Upper lobe of left lung (tissue), 6 donors: ENCODE measurements around the gene KCNK6. TPM values are rescaled to one million over a fixed set of nuclear protein-coding genes. Genes with fewer than 3 reads are reported as not detected.
A peak's percentile ranks its signal among the peaks of the same experiment; 100 is the strongest.

ENCODE experiments used
- ATAC-seq, 2 donors: fragments of 200-7000 bp; cut with Tn5 transposase; one replicate each; pipeline ENCODE4 v1.9.1; 2022; ENCODE audit warnings: mild to moderate bottlenecking in 2 of 2, moderate library complexity in 2 of 2; ENCODE audit not compliant: low FRiP score in 2 of 2
- DNase-seq, 2 donors: peaks; one replicate each; pipeline ENCODE4 v3.0.0-alpha.2; 2019 to 2020
- H3K27ac ChIP-seq, 4 donors: fragments of 200-600 bp; sonication (generic); one replicate each; pipeline ENCODE4 v1.5.1; 2016 to 2019
- H3K27me3 ChIP-seq, 4 donors: fragments of 200-600 bp; sonication (generic); one replicate each; pipeline ENCODE4 v1.5.1; 2017 to 2019
- H3K36me3 ChIP-seq, 4 donors: fragments of 200-600 bp; sonication (generic); one replicate each; pipeline ENCODE4 v1.5.1; 2016 to 2019
- H3K4me1 ChIP-seq, 4 donors: fragments of 200-600 bp; sonication (generic); one replicate each; pipeline ENCODE4 v1.5.1; 2018 to 2019
- H3K4me3 ChIP-seq, 4 donors: fragments of 200-600 bp; sonication (generic); one replicate each; pipeline ENCODE4 v1.5.1; 2017 to 2019; ENCODE audit warnings: mild to moderate bottlenecking in 2 of 4, moderate library complexity in 1 of 4
- H3K9me3 ChIP-seq, 4 donors: fragments of 200-600 bp; sonication (generic); one replicate each; pipeline ENCODE4 v1.5.1; 2018 to 2019
- EP300 ChIP-seq, 4 donors: sonication (generic); formaldehyde crosslinking; IDR thresholded peaks; one replicate each; pipeline ENCODE4 v1.5.1; 2017; ENCODE audit warnings: antibody characterized with exemption in 4 of 4, control low read depth in 2 of 4
- POLR2A ChIP-seq, 4 donors: fragments of 450-650 bp; IDR thresholded peaks; one replicate each; pipeline ENCODE4 v1.5.1; 2016 to 2017; ENCODE audit warnings: antibody characterized with exemption in 4 of 4, mild to moderate bottlenecking in 2 of 4
- POLR2AphosphoS5 ChIP-seq, 2 donors: sonication (generic); formaldehyde crosslinking; IDR thresholded peaks; one replicate each; pipeline ENCODE4 v1.5.1; 2017; ENCODE audit warnings: antibody characterized with exemption in 2 of 2
- whole genome bisulfite sequencing, 2 donors: methylation state at CpG; one replicate each; pipeline ENCODE4 v1.1.5; 2017 to 2018; 5-methylcytosine and 5-hydroxymethylcytosine counted together
- small RNA-seq, 4 donors: library from RNA; depleted of rRNA; stranded (forward); fragments of <200 nt; gene quantifications; one replicate each; pipeline ENCODE3, GENCODE V24; 2016
- total RNA-seq, 6 donors: library from RNA; depleted of rRNA in 4 of 6; stranded (reverse); fragments of >200 nt in 4 of 6; gene quantifications; one replicate each; pipeline versions ENCODE4 v1.1.0 to v1.2.1, GENCODE V29; 2016 to 2021
- TF ChIP-seq, protein P1 (sequence below), 6 experiments: fragments of 450-650 bp in 4 of 6; fragments of 200-600 bp in 2 of 6; sonication (generic) in 2 of 6; IDR thresholded peaks; one replicate each; pipeline ENCODE4 v1.5.1; 2016 to 2019; ENCODE audit warnings: antibody characterized with exemption in 6 of 6
- donor health status: DM: no; HTN: no; CAD: no; lungs with moderate emphysema.
- donor health status: DM: no; HTN: yes; CAD: no; lungs with severe emphysema.

The KCNK6 gene
- total RNA-seq, 6 donors from 2014 or later = 6.8 to 22.0 (median 12.0) TPM

DNA sequence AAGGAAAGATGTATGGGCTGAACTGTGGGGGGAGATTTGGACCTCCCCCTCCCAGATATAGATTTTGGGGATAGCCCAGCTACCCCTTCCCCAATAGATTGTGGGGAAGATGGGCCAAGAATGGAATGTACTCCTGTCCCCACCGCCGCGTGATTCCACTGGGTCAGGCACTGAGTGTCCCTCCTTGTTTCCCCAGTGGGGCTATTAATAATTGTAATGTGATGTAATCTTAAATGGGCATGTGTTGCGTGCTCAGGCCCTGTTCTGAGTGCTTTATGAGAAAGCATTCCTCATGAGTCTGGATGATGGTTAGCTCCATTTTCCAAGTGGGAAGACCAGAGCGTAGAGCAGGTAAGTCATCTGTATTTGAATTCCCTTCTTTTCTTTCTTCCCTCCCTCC lies 56.1 kb downstream of the KCNK6 start:
- no peak for DNase-seq
- 79 to 81% methylated on average over 5 of the region's 5 CpGs for whole genome bisulfite sequencing, 2 donors
- no peak for TF ChIP-seq POLR2A (IDR thresholded peaks at IDR 0.05)
- TF ChIP-seq, protein P1, sequence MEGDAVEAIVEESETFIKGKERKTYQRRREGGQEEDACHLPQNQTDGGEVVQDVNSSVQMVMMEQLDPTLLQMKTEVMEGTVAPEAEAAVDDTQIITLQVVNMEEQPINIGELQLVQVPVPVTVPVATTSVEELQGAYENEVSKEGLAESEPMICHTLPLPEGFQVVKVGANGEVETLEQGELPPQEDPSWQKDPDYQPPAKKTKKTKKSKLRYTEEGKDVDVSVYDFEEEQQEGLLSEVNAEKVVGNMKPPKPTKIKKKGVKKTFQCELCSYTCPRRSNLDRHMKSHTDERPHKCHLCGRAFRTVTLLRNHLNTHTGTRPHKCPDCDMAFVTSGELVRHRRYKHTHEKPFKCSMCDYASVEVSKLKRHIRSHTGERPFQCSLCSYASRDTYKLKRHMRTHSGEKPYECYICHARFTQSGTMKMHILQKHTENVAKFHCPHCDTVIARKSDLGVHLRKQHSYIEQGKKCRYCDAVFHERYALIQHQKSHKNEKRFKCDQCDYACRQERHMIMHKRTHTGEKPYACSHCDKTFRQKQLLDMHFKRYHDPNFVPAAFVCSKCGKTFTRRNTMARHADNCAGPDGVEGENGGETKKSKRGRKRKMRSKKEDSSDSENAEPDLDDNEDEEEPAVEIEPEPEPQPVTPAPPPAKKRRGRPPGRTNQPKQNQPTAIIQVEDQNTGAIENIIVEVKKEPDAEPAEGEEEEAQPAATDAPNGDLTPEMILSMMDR (IDR thresholded peaks at IDR 0.05) = no peak
- no peak for TF ChIP-seq EP300 (IDR thresholded peaks at IDR 0.05)
- no peak for TF ChIP-seq POLR2AphosphoS5 (IDR thresholded peaks at IDR 0.05)

DNA sequence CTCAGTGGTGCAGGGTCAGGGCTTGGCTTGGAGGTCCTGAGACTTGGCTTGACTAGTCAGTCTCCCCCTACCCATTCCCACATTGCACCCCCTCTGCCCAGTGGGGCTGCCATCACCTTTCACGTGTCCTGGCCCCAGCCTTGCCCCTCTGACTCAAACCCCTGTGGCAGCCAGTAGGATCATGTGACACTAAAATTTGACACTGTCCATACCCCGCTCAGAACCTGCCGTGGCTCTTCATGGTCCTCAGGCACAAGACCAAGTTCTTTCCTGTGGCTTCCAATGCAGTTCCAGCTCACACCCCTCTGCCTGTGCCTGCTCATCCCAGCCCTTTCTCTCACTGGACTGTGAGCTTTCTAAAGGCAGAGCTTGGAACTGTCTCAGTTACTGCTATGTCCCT lies 56.9 kb downstream of the KCNK6 start:
- H3K27me3 ChIP-seq = no peaks in the 10 kb centered on the region
- H3K9me3 ChIP-seq = no peaks in the 10 kb centered on the region
- DNase-seq = no peak
- no peak for ATAC-seq
- peaks cover 21 to 32% (median 22%) of the 10 kb centered on the region in 4 donors for H3K4me1 ChIP-seq
- no peak overlapping the region for H3K27ac ChIP-seq
- no peak overlapping the region for H3K4me3 ChIP-seq
- TF ChIP-seq EP300 (IDR thresholded peaks at IDR 0.05) (no peak), POLR2A (IDR thresholded peaks at IDR 0.05) (no peak), POLR2AphosphoS5 (IDR thresholded peaks at IDR 0.05) (no peak)
- TF ChIP-seq, protein P1 (IDR thresholded peaks at IDR 0.05) = no peak
- 87 to 93% methylated on average over 3 of the region's 3 CpGs for WGBS, 2 donors
- peaks cover 5 to 53% (median 42%) of the 10 kb centered on the region in 4 donors for H3K36me3 ChIP-seq

More for the DNA sequence above, 56.1 kb downstream of the KCNK6 start:
- no peaks in the 10 kb centered on the region for H3K27me3 ChIP-seq
- peaks cover 21 to 32% (median 22%) of the 10 kb centered on the region in 4 donors for H3K4me1 ChIP-seq
- peak overlapping the region in 2 of 4 donors; percentile 87 to 91 for H3K27ac ChIP-seq
- peaks cover 0 to 45% (median 33%) of the 10 kb centered on the region in 4 donors for H3K36me3 ChIP-seq
- H3K9me3 ChIP-seq = no peaks in the 10 kb centered on the region
- no peak for ATAC-seq
- peak overlapping the region in 3 of 4 donors; percentile 74 to 88 (median 81) for H3K4me3 ChIP-seq

DNA sequence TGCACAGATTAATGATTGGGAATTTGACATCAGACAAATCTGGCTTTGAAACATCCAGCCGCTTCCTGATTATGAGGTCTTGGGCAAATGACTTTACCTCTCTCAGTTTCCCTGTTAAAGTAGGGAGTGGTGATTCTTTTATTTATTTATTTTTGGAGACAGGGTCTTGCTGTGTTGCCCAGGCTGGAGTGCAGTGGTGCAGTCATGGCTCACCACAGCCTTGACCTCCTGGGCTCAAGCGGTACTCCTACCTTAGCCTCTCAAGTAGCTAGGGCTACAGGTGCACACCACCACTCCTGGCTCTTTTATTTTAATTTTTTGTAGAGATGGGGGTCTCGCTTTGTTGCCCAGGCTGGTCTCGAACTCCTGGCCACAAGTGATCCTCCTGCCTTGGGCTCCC lies 57.4 kb downstream of the KCNK6 start:
- 98% methylated on average over 4 of the region's 4 CpGs for WGBS, 2 donors
- Histone ChIP-seq H3K9me3 (no peaks in the 10 kb centered on the region), H3K36me3 (peaks cover 8 to 58% (median 46%) of the 10 kb centered on the region in 4 donors), H3K4me1 (peaks cover 21 to 32% (median 22%) of the 10 kb centered on the region in 4 donors), H3K27me3 (no peaks in the 10 kb centered on the region), H3K27ac (no peak overlapping the region), H3K4me3 (no peak overlapping the region)
- no peak for ATAC-seq
- DNase-seq = no peak
- no peak for TF ChIP-seq EP300 (IDR thresholded peaks at IDR 0.05)
- TF ChIP-seq, protein P1 (IDR thresholded peaks at IDR 0.05) = no peak
- TF ChIP-seq POLR2A (IDR thresholded peaks at IDR 0.05) = no peak
- TF ChIP-seq POLR2AphosphoS5 (IDR thresholded peaks at IDR 0.05) = no peak

DNA sequence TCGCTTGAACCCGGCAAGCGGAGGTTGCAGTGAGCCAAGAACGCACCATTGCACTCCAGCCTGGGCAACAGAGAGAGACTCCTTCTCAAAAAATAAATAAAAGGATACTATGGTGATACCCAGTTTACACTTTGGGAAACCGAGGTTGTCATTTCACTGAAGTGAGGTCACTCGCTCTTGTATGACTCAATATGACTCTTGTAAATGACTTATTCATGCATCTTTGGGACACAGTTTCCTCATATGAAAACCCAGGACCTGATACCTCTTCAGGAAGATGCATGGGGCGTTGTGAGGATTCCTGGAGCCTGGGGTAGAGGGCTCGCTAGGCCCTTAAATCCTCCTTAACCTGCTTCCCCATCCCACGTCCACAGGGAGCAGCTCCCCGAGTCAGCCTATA lies 59.2 kb downstream of the KCNK6 start:
- Histone ChIP-seq H3K4me3 (no peak overlapping the region), H3K27me3 (no peaks in the 10 kb centered on the region), H3K4me1 (peaks cover 20 to 29% (median 21%) of the 10 kb centered on the region in 4 donors), H3K9me3 (no peaks in the 10 kb centered on the region), H3K36me3 (peaks cover 17 to 76% (median 65%) of the 10 kb centered on the region in 4 donors), H3K27ac (no peak overlapping the region)
- WGBS, 2 donors = 88 to 97% methylated on average over 10 of the region's 10 CpGs
- ATAC-seq (no peak), DNase-seq (no peak)
- TF ChIP-seq POLR2A (IDR thresholded peaks at IDR 0.05) (no peak), EP300 (IDR thresholded peaks at IDR 0.05) (no peak)

DNA sequence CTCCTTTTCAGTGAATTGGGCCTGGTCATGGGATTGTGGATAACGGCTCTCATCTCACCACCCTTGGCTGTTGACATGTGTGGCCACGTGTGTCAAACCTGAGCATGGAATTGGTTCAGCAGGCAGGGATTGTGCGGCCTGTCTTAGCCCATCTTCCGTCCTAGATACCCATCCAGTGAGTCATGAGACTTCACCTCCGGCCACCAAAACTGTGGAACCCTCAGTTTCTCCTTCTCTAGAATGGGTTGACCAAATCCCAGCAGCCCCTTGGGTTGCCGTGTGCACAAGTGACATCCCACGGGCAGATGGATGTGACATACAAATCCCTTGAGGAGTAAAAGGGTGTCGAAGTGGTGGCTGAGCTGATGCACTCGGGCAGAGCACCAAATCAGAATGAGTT lies 61.5 kb downstream of the KCNK6 start:
- no peaks in the 10 kb centered on the region for H3K9me3 ChIP-seq
- peaks cover 17 to 92% (median 73%) of the 10 kb centered on the region in 4 donors for H3K36me3 ChIP-seq
- no peaks in the 10 kb centered on the region for H3K27me3 ChIP-seq
- H3K4me1 ChIP-seq = peaks cover 10 to 22% (median 13%) of the 10 kb centered on the region in 4 donors
- no peak for TF ChIP-seq POLR2AphosphoS5 (IDR thresholded peaks at IDR 0.05)
- TF ChIP-seq EP300 (IDR thresholded peaks at IDR 0.05) = no peak
- no peak for TF ChIP-seq POLR2A (IDR thresholded peaks at IDR 0.05)
- TF ChIP-seq, protein P1 (IDR thresholded peaks at IDR 0.05) = no peak
- no peak overlapping the region for H3K27ac ChIP-seq
- DNase-seq (no peak), ATAC-seq (no peak)
- 91 to 96% methylated on average over 9 of the region's 9 CpGs for WGBS, 2 donors
- H3K4me3 ChIP-seq = no peak overlapping the region

Small RNA genes within 50 kb of the gene (small RNA-seq; reads per million reads assigned to genes)
- gene RF00019 = 0 reads per million in 4 donors

Other genes with a start within 250 kb of the KCNK6 start
- under 1 TPM in 2 of 6 donors, not detected in 4; 0.40 to 0.46 TPM for gene DPF1, start 95.6 kb upstream of the KCNK6 start, total RNA-seq
- gene PPP1R14A, start 63.5 kb upstream of the KCNK6 start, total RNA-seq = 100 to 1,000 TPM in 3 of 6 donors, 10 to 100 TPM in 3; 71.2 to 236 (median 96.2) TPM
- 100 to 1,000 TPM; 192 to 583 (median 317) TPM for gene SPINT2, start 55.3 kb upstream of the KCNK6 start, total RNA-seq
- 100 to 1,000 TPM in 4 of 6 donors, 10 to 100 TPM in 2; 65.0 to 251 (median 144) TPM for gene C19orf33, start 15.6 kb upstream of the KCNK6 start, total RNA-seq
- gene YIF1B, start 3.9 kb upstream of the KCNK6 start, total RNA-seq = 10 to 100 TPM; 15.3 to 45.8 (median 29.8) TPM
- gene CATSPERG, start 16.0 kb downstream of the KCNK6 start, total RNA-seq = 10 to 100 TPM in 3 of 6 donors, 1 to 10 TPM in 3; 4.4 to 48.2 (median 10.5) TPM
- gene PSMD8, start 54.7 kb downstream of the KCNK6 start, total RNA-seq = 100 to 1,000 TPM in 4 of 6 donors, 10 to 100 TPM in 2; 66.0 to 213 (median 121) TPM
- gene GGN, start 68.2 kb downstream of the KCNK6 start, total RNA-seq = 1 to 10 TPM in 3 of 6 donors, under 1 TPM in 3; 0.44 to 8.4 (median 0.95) TPM
- gene SPRED3, start 68.9 kb downstream of the KCNK6 start, total RNA-seq = 1 to 10 TPM in 3 of 6 donors, under 1 TPM in 3; 0.11 to 2.1 (median 0.85) TPM
- 10 to 100 TPM; 16.0 to 75.4 (median 24.2) TPM for gene FAM98C, start 83.2 kb downstream of the KCNK6 start, total RNA-seq
- gene RASGRP4, start 106.4 kb downstream of the KCNK6 start, total RNA-seq = 10 to 100 TPM in 4 of 6 donors, 1 to 10 TPM in 2; 4.4 to 17.5 (median 12.6) TPM
- gene RYR1, start 113.8 kb downstream of the KCNK6 start, total RNA-seq = 10 to 100 TPM in 1 of 6 donors, 1 to 10 TPM in 5; 1.1 to 22.0 (median 5.5) TPM